GM21619 (cell line): Measurements from ENCODE around the gene RDH16.
"Not testable (repeated sequence)": the region's sequence is repeated elsewhere in the genome, so short reads cannot be mapped to it uniquely, and the experiment has no call there.

Experiments used
- ATAC-seq: cut with Tn5 transposase; IDR thresholded peaks from one replicate; pipeline ENCODE4 v1.9.1; 2021; ENCODE audit not compliant: unreplicated experiment

Gene RDH16

GRCh38 chr12:56954958-56955355 is 2.5 kb downstream of the RDH16 start:
- ATAC-seq: no peak

- ATAC-seq: no peak
Measured at GRCh38 chr12:56954057-56954957, 3.1 kb downstream of the RDH16 start.

GRCh38 chr12:56953314-56953713 is 4.1 kb downstream of the RDH16 start:
- no peak for ATAC-seq

- ATAC-seq: no peak
Measured at GRCh38 chr12:56951582-56952339, 5.6 kb downstream of the RDH16 start.

GRCh38 chr12:56948881-56949280 is 8.5 kb downstream of the RDH16 start:
- no peak for ATAC-seq

- ATAC-seq: no peak
Measured at GRCh38 chr12:56948457-56948777, 9.0 kb downstream of the RDH16 start.

- ATAC-seq: no peak
Measured at GRCh38 chr12:56947633-56948456, 9.6 kb downstream of the RDH16 start.

- no peak for ATAC-seq
Measured at GRCh38 chr12:56943878-56944277, 13.5 kb downstream of the RDH16 start.

GRCh38 chr12:56943374-56943773 is 14.0 kb downstream of the RDH16 start:
- ATAC-seq: not testable (repeated sequence)

GRCh38 chr12:56941299-56942017 is 15.9 kb downstream of the RDH16 start:
- ATAC-seq: peak; percentile 83

GRCh38 chr12:56940942-56941298 is 16.5 kb downstream of the RDH16 start:
- not testable (repeated sequence) for ATAC-seq

- no peak for ATAC-seq
Measured at GRCh38 chr12:56935752-56936151, 21.7 kb downstream of the RDH16 start.

- no peak for ATAC-seq
Measured at GRCh38 chr12:56935157-56935556, 22.3 kb downstream of the RDH16 start.

- no peak for ATAC-seq
Measured at GRCh38 chr12:56933826-56934625, 23.4 kb downstream of the RDH16 start, which contains the start of gene SDR9C7. TSS of gene SDR9C7 (minus strand) at chr12:56934408. CDS start at chr12:56934261, 147 bp downstream.

- no peak for ATAC-seq
Measured at GRCh38 chr12:56932867-56933266, 24.5 kb downstream of the RDH16 start.

GRCh38 chr12:56932146-56932545 is 25.3 kb downstream of the RDH16 start:
- ATAC-seq: no peak

- ATAC-seq: no peak
Measured at GRCh38 chr12:56931474-56931978, 25.9 kb downstream of the RDH16 start.

- ATAC-seq: no peak
Measured at GRCh38 chr12:56930241-56930640, 27.2 kb downstream of the RDH16 start.

GRCh38 chr12:56929780-56930179 is 27.6 kb downstream of the RDH16 start:
- ATAC-seq: no peak

GRCh38 chr12:56928262-56928661 is 29.1 kb downstream of the RDH16 start:
- ATAC-seq: no peak
